ENCODE measurements around the gene BMS1. TPM values are rescaled to one million over a fixed set of nuclear protein-coding genes. Genes with fewer than 3 reads are reported as not detected.

BMS1 gene
- total and polyA plus RNA-seq, 10 of the 15 experiments (the other 5 are each of a cell fraction or from before 2014, with no cell fraction given) = 7.6 to 33.6 (median 21.0) TPM

DNA sequence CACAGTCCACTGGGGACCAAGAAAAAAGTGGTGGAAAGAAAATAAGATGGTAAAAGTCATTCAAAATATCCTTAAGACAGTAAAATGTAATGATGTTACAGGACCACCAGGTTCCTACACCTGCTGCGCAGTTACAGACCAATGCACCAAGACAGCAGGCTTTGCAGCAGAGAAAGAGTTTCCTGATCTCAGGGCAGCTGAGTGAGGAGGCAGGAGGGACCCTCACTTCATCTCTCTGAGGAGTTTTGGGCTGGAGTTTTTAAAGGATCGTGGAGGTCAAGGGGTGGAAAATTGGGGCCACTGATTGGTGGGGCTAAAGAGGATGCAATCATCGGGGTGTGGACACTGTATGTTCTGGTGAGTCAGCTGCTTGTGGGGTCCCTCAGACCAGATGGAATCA, 100.0 kb downstream of the BMS1 start:
- TF ChIP-seq, protein P1, sequence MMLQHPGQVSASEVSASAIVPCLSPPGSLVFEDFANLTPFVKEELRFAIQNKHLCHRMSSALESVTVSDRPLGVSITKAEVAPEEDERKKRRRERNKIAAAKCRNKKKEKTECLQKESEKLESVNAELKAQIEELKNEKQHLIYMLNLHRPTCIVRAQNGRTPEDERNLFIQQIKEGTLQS (IDR thresholded peaks at IDR 0.05; ENCODE audit: borderline replicate concordance, extremely low read depth, low read depth, low read length) = no peak
- TF ChIP-seq NFYB (IDR thresholded peaks at IDR 0.05; ENCODE audit: insufficient read depth, low read depth, low read length) = no peak
- TF ChIP-seq REST (IDR thresholded peaks at IDR 0.05; ENCODE audit: low read depth, low read length) = no peak
- TF ChIP-seq GABPA (IDR thresholded peaks at IDR 0.05; ENCODE audit: low read depth) = no peak
- TF ChIP-seq STAT3 (IDR thresholded peaks at IDR 0.05; ENCODE audit: low read depth, low read length) = no peak

More for the DNA sequence above, 100.0 kb downstream of the BMS1 start:
- H3K9me3 ChIP-seq (replicated peaks; ENCODE audit: control insufficient read depth, insufficient read depth, low read length) = no peaks in the 10 kb centered on the region; the same call in 2 of the 3 replicates
- BruUV-seq (replicated peaks) = no TSS peak
- WGBS (ENCODE audit: insufficient coverage, insufficient replicate concordance, low lambda C conversion rate, missing lambda C conversion rate) = 41% methylated on average over 3 of the region's 3 CpGs
- ATAC-seq = no peak
- H3K9ac ChIP-seq (ENCODE audit: control insufficient read depth, insufficient read depth, low read length) = no peak overlapping the region
- intact Hi-C loops (cut with micrococcal nuclease; ENCODE audit: unreplicated experiment) = no loop called here
- in situ Hi-C loops (cut with MboI) = no loop called here
- RAD21 ChIA-PET (ENCODE audit: unreplicated experiment) = no interaction called here
- no peak overlapping the region for H2AFZ ChIP-seq (ENCODE audit: control insufficient read depth, low read depth, low read length)
- POLR2A ChIA-PET = no interaction called here
- FAIRE-seq = no peak
- H3K27me3 ChIP-seq (replicated peaks in 1 of 2; ENCODE audit: control insufficient read depth in 2 of 2, insufficient read depth in 2 of 2, low read length in 1 of 2) = no peaks in the 10 kb centered on the region
- no peaks in the 10 kb centered on the region for H4K20me1 ChIP-seq (ENCODE audit: control insufficient read depth, insufficient read depth)
- no peak for DNase-seq (ENCODE audit: low read depth, low spot score)
- no peak overlapping the region for H3K27ac ChIP-seq (ENCODE audit: control insufficient read depth, insufficient read depth)
- H3K4me3 ChIP-seq = no peak overlapping the region
- H3K4me2 ChIP-seq (ENCODE audit: control insufficient read depth, insufficient read depth) = no peak overlapping the region
- CTCF ChIA-PET = no interaction called here
- H3K4me1 ChIP-seq (ENCODE audit: control insufficient read depth, insufficient read depth, low read length) = no peaks in the 10 kb centered on the region
- H3K36me3 ChIP-seq (ENCODE audit: control insufficient read depth in 2 of 2, insufficient read depth in 2 of 2, low read length in 1 of 2) = no peaks in the 10 kb centered on the region
- SMC1A ChIA-PET (ENCODE audit: uncharacterized antibody, unreplicated experiment) = no interaction called here
- H3K79me2 ChIP-seq (ENCODE audit: control insufficient read depth, insufficient read depth, low read length) = no peaks in the 10 kb centered on the region

Small RNA genes lying within 50 kb of the gene (small RNA-seq; reads per million reads assigned to genes)
- not detected for gene RNU6-885P

Other genes with a start within 250 kb of the BMS1 start
- 7.5 and 8.0 TPM in 2 replicates for gene ZNF33B, start 144.2 kb upstream of the BMS1 start, total RNA-seq (2014; rRNA removed)
- gene ZNF33B, start 144.2 kb upstream of the BMS1 start, total RNA-seq (2014; rRNA removed; fragmentation: Illumina TruSeq; extraction: Trizol) = 19.7 and 20.7 TPM in 2 replicates
- 13.7 TPM in 2 replicates for gene ZNF33B, start 144.2 kb upstream of the BMS1 start, total RNA-seq (2021)
- gene ZNF33B, start 144.2 kb upstream of the BMS1 start, polyA plus RNA-seq (2011; rRNA removed) = 11.2 and 17.3 TPM in 2 replicates
- gene ZNF33B, start 144.2 kb upstream of the BMS1 start, polyA plus RNA-seq (2014; fragmentation: Illumina TruSeq; extraction: Trizol) = 12.5 and 14.1 TPM in 2 replicates
- 1 to 10 TPM; 5.3 to 6.2 TPM for gene ZNF33B, start 144.2 kb upstream of the BMS1 start, polyA plus RNA-seq (2014; fragmentation: Nextera tagmentation; extraction: Ambion mirVana)
- 6.6 and 6.9 TPM in 2 replicates for gene ZNF33B, start 144.2 kb upstream of the BMS1 start, polyA plus RNA-seq (2014; rRNA removed)
- gene ZNF33B, start 144.2 kb upstream of the BMS1 start, polyA plus RNA-seq (2016; fragmentation: Nextera tagmentation; extraction: Ambion mirVana) = 10 to 100 TPM in 1 of 2 experiments, 1 to 10 TPM in 1; 8.1 to 10.5 TPM